Measurements from ENCODE around the gene YPEL2.
"Not testable (repeated sequence)": the region's sequence is repeated elsewhere in the genome, so short reads cannot be mapped to it uniquely, and the experiment has no call there.

Gene YPEL2

DNA sequence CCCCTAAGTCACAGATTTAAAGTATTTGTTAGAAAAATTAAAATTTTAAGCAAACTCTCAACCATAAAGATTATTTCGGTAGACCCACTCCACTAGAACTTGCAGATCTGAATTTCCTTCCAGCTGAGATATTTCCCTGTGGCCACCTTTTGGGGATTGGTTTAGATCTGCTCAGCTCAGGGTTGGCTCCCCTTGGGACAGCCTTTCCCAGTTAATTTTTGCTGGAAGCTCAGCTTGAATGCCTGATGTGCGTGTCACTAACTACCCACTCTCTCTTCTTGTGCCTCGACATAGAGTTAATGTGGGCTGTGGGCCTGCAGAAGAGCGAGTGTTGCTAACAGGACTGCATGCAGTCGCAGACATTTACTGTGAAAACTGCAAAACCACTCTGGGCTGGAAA, 57.6 kb downstream of the YPEL2 start:
- no peaks in the 10 kb centered on the region for H3K9me3 ChIP-seq (ENCODE audit: control insufficient read depth, low read length)
- H3K4me2 ChIP-seq (ENCODE audit: low read length): no peak overlapping the region
- H3K4me3 ChIP-seq (ENCODE audit: low read depth, low read length): no peak overlapping the region
- H2AFZ ChIP-seq: no peak overlapping the region
- TF ChIP-seq CTCF (IDR thresholded peaks at IDR 0.05): no peak
- H3K79me2 ChIP-seq: peaks cover 42% of the 10 kb centered on the region
- H3K27me3 ChIP-seq (ENCODE audit: control insufficient read depth, insufficient read depth, low read length): no peaks in the 10 kb centered on the region
- no peak overlapping the region for H3K27ac ChIP-seq
- no peaks in the 10 kb centered on the region for H3K36me3 ChIP-seq (ENCODE audit: control insufficient read depth, insufficient read depth, low read length)
- no peak overlapping the region for H3K9ac ChIP-seq
- peaks cover 28% of the 10 kb centered on the region for H3K4me1 ChIP-seq

GRCh38 chr17:59391021-59391420, 59.6 kb downstream of the YPEL2 start:
- H3K9me3 ChIP-seq (ENCODE audit: control insufficient read depth, low read length): no peaks in the 10 kb centered on the region
- H3K4me3 ChIP-seq (ENCODE audit: low read depth, low read length): no peak overlapping the region
- H2AFZ ChIP-seq: no peak overlapping the region
- H3K4me1 ChIP-seq: peaks cover 28% of the 10 kb centered on the region
- TF ChIP-seq CTCF (IDR thresholded peaks at IDR 0.05): no peak
- H3K27ac ChIP-seq: no peak overlapping the region
- peaks cover 36% of the 10 kb centered on the region for H3K79me2 ChIP-seq
- H3K4me2 ChIP-seq (ENCODE audit: low read length): no peak overlapping the region
- no peaks in the 10 kb centered on the region for H3K27me3 ChIP-seq (ENCODE audit: control insufficient read depth, insufficient read depth, low read length)
- no peaks in the 10 kb centered on the region for H3K36me3 ChIP-seq (ENCODE audit: control insufficient read depth, insufficient read depth, low read length)
- no peak overlapping the region for H3K9ac ChIP-seq

DNA sequence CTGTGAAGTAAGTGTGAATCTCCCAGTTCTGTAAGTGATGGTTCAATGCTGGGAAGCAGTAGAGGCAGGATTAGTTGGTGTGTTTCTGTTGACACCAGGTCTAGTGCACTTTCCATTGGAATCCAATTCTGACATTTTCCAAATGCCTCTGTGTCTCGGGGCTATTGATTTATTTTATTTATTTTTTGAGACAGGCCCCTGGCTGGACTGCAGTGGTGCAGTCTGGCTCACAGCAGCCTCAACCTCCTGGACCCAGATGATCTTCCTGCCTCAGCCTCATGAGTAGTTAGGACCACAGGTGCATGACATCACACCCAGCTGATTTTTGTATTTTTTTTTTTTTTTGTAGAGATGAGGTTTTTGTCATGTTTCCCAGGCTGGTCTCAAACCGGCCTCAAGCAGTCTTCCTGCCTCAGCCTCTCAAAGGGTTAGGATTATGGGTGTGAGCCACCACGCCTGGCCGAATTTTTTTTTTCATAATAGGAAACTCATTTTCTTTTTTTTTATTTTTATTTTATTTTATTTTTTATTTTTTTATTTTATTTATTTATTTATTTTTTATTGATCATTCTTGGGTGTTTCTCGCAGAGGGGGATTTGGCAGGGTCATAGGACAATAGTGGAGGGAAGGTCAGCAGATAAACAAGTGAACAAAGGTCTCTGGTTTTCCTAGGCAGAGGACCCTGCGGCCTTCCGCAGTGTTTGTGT, 61.7 kb downstream of the YPEL2 start:
- no peak overlapping the region for H3K27ac ChIP-seq
- H3K4me2 ChIP-seq (ENCODE audit: low read length): no peak overlapping the region
- H2AFZ ChIP-seq: no peak overlapping the region
- no peak overlapping the region for H3K9ac ChIP-seq
- H3K27me3 ChIP-seq (ENCODE audit: control insufficient read depth, insufficient read depth, low read length): no peaks in the 10 kb centered on the region
- no peaks in the 10 kb centered on the region for H3K36me3 ChIP-seq (ENCODE audit: control insufficient read depth, insufficient read depth, low read length)
- H3K9me3 ChIP-seq (ENCODE audit: control insufficient read depth, low read length): no peaks in the 10 kb centered on the region
- H3K79me2 ChIP-seq: peaks cover 43% of the 10 kb centered on the region
- peaks cover 20% of the 10 kb centered on the region for H3K4me1 ChIP-seq
- no peak overlapping the region for H3K4me3 ChIP-seq (ENCODE audit: low read depth, low read length)
- no peak for TF ChIP-seq CTCF (IDR thresholded peaks at IDR 0.05)

- not testable (repeated sequence) for H3K4me2 ChIP-seq (ENCODE audit: low read length); H3K27ac ChIP-seq; H3K36me3 ChIP-seq (ENCODE audit: control insufficient read depth, insufficient read depth, low read length)
Measured at GRCh38 chr17:59393742-59394410, 62.4 kb downstream of the YPEL2 start.

GRCh38 chr17:59396134-59396826, 64.8 kb downstream of the YPEL2 start:
- Histone ChIP-seq H3K36me3 (ENCODE audit: control insufficient read depth, insufficient read depth, low read length) (no peaks in the 10 kb centered on the region), H3K27me3 (ENCODE audit: control insufficient read depth, insufficient read depth, low read length) (no peaks in the 10 kb centered on the region), H3K27ac (no peak overlapping the region), H2AFZ (no peak overlapping the region), H3K9ac (no peak overlapping the region), H3K4me1 (peaks cover 16% of the 10 kb centered on the region), H3K9me3 (ENCODE audit: control insufficient read depth, low read length) (no peaks in the 10 kb centered on the region), H3K4me3 (ENCODE audit: low read depth, low read length) (no peak overlapping the region), H3K79me2 (peaks cover 26% of the 10 kb centered on the region), H3K4me2 (ENCODE audit: low read length) (no peak overlapping the region)
- no peak for TF ChIP-seq CTCF (IDR thresholded peaks at IDR 0.05)

More at GRCh38 chr17:59393742-59394410, 62.4 kb downstream of the YPEL2 start:
- Histone ChIP-seq H3K79me2 (peaks cover 41% of the 10 kb centered on the region), H3K4me1 (peaks cover 12% of the 10 kb centered on the region)
- not testable (repeated sequence) for H3K9me3 ChIP-seq (ENCODE audit: control insufficient read depth, low read length); H3K9ac ChIP-seq; H2AFZ ChIP-seq; H3K4me3 ChIP-seq (ENCODE audit: low read depth, low read length); H3K27me3 ChIP-seq (ENCODE audit: control insufficient read depth, insufficient read depth, low read length)

Data from parathyroid adenoma (tissue), 2 donors.